GM19193 (cell line): ENCODE results near the gene MYO1F.

ENCODE experiments used
- POLR2A ChIP-seq: IDR thresholded peaks from 4 replicates; pipeline ENCODE4 v1.6.1; 2011; ENCODE audit not compliant: insufficient read depth, insufficient read length; ENCODE audit errors: extremely low read depth

MYO1F gene

GRCh38 chr19:8578642-8579265, 1.5 kb upstream of the MYO1F start:
- TF ChIP-seq POLR2A, result no peak

GRCh38 chr19:8577741-8578140, 499 bp upstream of the MYO1F start:
- TF ChIP-seq POLR2A, result no peak

- TF ChIP-seq POLR2A, result no peak
Observed at GRCh38 chr19:8576273-8576993, 809 bp downstream of the MYO1F start.

GRCh38 chr19:8575467-8575997, 1.7 kb downstream of the MYO1F start:
- TF ChIP-seq POLR2A, result no peak

GRCh38 chr19:8573316-8573715, 3.9 kb downstream of the MYO1F start:
- no peak for TF ChIP-seq POLR2A

- no peak for TF ChIP-seq POLR2A
Observed at GRCh38 chr19:8571006-8571411, 6.2 kb downstream of the MYO1F start.

- no peak for TF ChIP-seq POLR2A
Observed at GRCh38 chr19:8569066-8569771, 8.0 kb downstream of the MYO1F start.

GRCh38 chr19:8567522-8568172, 9.6 kb downstream of the MYO1F start:
- TF ChIP-seq POLR2A, result no peak

- TF ChIP-seq POLR2A, result no peak
Observed at GRCh38 chr19:8566855-8567254, 10.4 kb downstream of the MYO1F start.

GRCh38 chr19:8561075-8561764, 16.0 kb downstream of the MYO1F start:
- TF ChIP-seq POLR2A, result no peak

- no peak for TF ChIP-seq POLR2A
Observed at GRCh38 chr19:8558325-8558724, 18.9 kb downstream of the MYO1F start.

- no peak for TF ChIP-seq POLR2A
Observed at GRCh38 chr19:8557642-8558238, 19.5 kb downstream of the MYO1F start.

- TF ChIP-seq POLR2A, result no peak
Observed at GRCh38 chr19:8552810-8553209, 24.4 kb downstream of the MYO1F start.

- no peak for TF ChIP-seq POLR2A
Observed at GRCh38 chr19:8550070-8550469, 27.2 kb downstream of the MYO1F start.
